Progenitor cell of endocrine pancreas (in vitro differentiated cells): Measurements from ENCODE around the gene S1PR4. TPM values are rescaled to one million over a fixed set of nuclear protein-coding genes. Genes with fewer than 3 reads are reported as not detected.

Experiments used
- DNase-seq: peaks from one replicate; pipeline ENCODE4 v3.0.0; 2021; ENCODE audit warnings: low spot score; ENCODE audit not compliant: unreplicated experiment
- H3K27ac Mint-ChIP-seq: 2 replicates; pipeline ENCODE4 v1.8.0; 2021; ENCODE audit warnings: mild to moderate bottlenecking, moderate library complexity, mixed read lengths
- H3K27me3 Mint-ChIP-seq: 2 replicates; pipeline ENCODE4 v1.8.0; 2021; ENCODE audit warnings: mixed read lengths
- H3K36me3 Mint-ChIP-seq: 2 replicates; pipeline ENCODE4 v1.8.0; 2022; ENCODE audit warnings: mixed read lengths; ENCODE audit not compliant: insufficient read depth
- H3K4me1 Mint-ChIP-seq: 2 replicates; pipeline ENCODE4 v1.8.0; 2021; ENCODE audit warnings: low read depth, mixed read lengths
- H3K4me3 Mint-ChIP-seq: 2 replicates; pipeline ENCODE4 v1.8.0; 2021; ENCODE audit warnings: low read depth, mild to moderate bottlenecking, moderate library complexity, mixed read lengths
- H3K9me3 Mint-ChIP-seq: 2 replicates; pipeline ENCODE4 v1.8.0; 2021; ENCODE audit warnings: low read depth, mixed read lengths
- CTCF ChIP-seq: fragments of 200-600 bp; sonication (generic); IDR thresholded peaks from one replicate; pipeline ENCODE4 v1.5.0; 2021; ENCODE audit warnings: antibody characterized with exemption, mild to moderate bottlenecking; ENCODE audit not compliant: unreplicated experiment
- total RNA-seq: library from RNA; stranded (reverse); gene quantifications from 2 replicates; pipeline ENCODE4 v1.2.1, GENCODE V29; 2021

S1PR4 gene
- total RNA-seq, 1 donor from 2014 or later: not detected

DNA sequence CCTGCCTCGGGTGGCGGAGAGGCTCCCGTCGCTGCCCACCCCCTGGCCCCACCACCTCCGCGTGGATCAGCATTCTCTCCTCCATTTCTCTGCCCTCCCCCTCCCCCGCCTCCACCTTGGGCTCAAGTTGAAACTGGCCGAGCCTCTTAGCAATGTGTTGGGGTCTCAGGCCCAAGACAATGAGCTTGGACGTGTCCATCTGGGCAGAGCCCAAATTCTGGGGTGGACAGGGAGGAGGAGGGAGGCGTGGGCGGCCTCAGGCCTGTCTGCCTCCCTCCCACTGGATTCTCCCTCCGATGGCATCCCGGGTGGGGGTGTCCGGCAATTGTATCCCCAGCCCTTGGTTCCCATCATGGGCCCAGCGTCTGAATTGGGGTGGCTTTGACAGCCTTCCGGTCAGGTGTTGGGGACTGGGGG lies 47.1 kb downstream of the S1PR4 start:
- Mint-ChIP-seq H3K4me1 (no peaks in the 10 kb centered on the region), H3K27ac (no peak overlapping the region), H3K27me3 (peaks cover 30% of the 10 kb centered on the region), H3K36me3 (no peaks in the 10 kb centered on the region), H3K4me3 (no peak overlapping the region), H3K9me3 (no peaks in the 10 kb centered on the region)
- no peak for DNase-seq
- no peak for TF ChIP-seq CTCF

GRCh38 chr19:3227054-3227626 lies 48.6 kb downstream of the S1PR4 start:
- no peaks in the 10 kb centered on the region for H3K4me1 Mint-ChIP-seq
- TF ChIP-seq CTCF: no peak
- no peak for DNase-seq
- H3K36me3 Mint-ChIP-seq: no peaks in the 10 kb centered on the region
- no peak overlapping the region for H3K4me3 Mint-ChIP-seq
- H3K9me3 Mint-ChIP-seq: no peaks in the 10 kb centered on the region
- H3K27me3 Mint-ChIP-seq: peaks cover 33% of the 10 kb centered on the region
- H3K27ac Mint-ChIP-seq: no peak overlapping the region

DNA sequence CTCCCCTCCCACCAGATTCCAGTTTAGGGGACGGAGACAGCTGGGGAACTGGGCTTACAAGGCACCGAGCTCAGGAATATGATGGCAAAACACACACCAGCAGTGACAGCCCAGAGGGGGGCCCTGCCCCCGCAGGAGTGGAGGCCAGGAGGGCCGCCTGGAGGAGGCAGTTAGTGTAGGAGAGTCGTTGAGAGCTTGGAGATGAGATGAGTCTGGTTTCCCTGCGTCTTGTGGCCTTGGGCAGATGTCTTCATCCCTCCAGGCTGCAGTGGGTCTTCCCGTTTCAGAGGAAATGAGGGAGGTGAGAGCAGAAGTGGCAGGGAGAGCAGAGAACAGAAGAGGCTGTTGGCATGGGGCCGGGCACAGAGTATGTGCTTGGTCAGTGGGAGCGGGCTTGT lies 50.8 kb downstream of the S1PR4 start:
- Mint-ChIP-seq H3K27ac (no peak overlapping the region), H3K4me3 (no peak overlapping the region)
- no peak for DNase-seq

More for the DNA sequence above, 50.8 kb downstream of the S1PR4 start:
- Mint-ChIP-seq H3K36me3 (no peaks in the 10 kb centered on the region), H3K4me1 (no peaks in the 10 kb centered on the region), H3K27me3 (peaks cover 39% of the 10 kb centered on the region), H3K9me3 (no peaks in the 10 kb centered on the region)
- no peak for TF ChIP-seq CTCF

Other genes starting within 250 kb of the S1PR4 start
- 6.3 and 7.1 TPM in 2 replicates for gene ZNF77, start 233.8 kb upstream of the S1PR4 start, total RNA-seq
- gene TLE6, start 201.2 kb upstream of the S1PR4 start, total RNA-seq: 18.4 and 21.0 TPM in 2 replicates
- gene TLE2, start 149.5 kb upstream of the S1PR4 start, total RNA-seq: 147 and 160 TPM in 2 replicates
- gene TLE5, start 116.3 kb upstream of the S1PR4 start, total RNA-seq: 469 and 507 TPM in 2 replicates
- gene GNA11, start 84.4 kb upstream of the S1PR4 start, total RNA-seq: 37.9 and 39.5 TPM in 2 replicates
- not detected in 2 replicates for gene GNA15, start 42.7 kb upstream of the S1PR4 start, total RNA-seq
- gene NCLN, start 7.2 kb downstream of the S1PR4 start, total RNA-seq: 54.6 and 57.7 TPM in 2 replicates
- 1.6 and 1.7 TPM in 2 replicates for gene CELF5, start 45.9 kb downstream of the S1PR4 start, total RNA-seq
- gene NFIC, start 187.8 kb downstream of the S1PR4 start, total RNA-seq: 4.5 and 6.8 TPM in 2 replicates